H1 (cell line): ENCODE measurements around the gene GPR141.

ENCODE experiments used
- CBX8 ChIP-seq: fragments of 300-800, 300-1000 bp; sonication (generic); IDR thresholded peaks from 2 replicates; pipeline ENCODE4 v1.7.1; 2016; ENCODE audit warnings: low read depth, low read length, borderline replicate concordance
- CTCF ChIP-seq, 3 experiments: IDR thresholded peaks; 1 replicate in 2 of 3; 2 replicates in 1 of 3; pipeline versions ENCODE4 v1.5.1 to v1.6.1; 2011; ENCODE audit warnings: low read length in 3 of 3, mild to moderate bottlenecking in 3 of 3, inconsistent platforms in 2 of 3, low read depth in 1 of 3, moderate library complexity in 1 of 3; ENCODE audit not compliant: insufficient read depth in 1 of 3; ENCODE audit errors: control extremely low read depth in 1 of 3
- POLR2A ChIP-seq, 2 experiments: IDR thresholded peaks; 1 replicate in 1 of 2; 2 replicates in 1 of 2; pipeline ENCODE4 v1.6.1; 2011; ENCODE audit warnings: low read depth in 2 of 2, low read length in 2 of 2, mild to moderate bottlenecking in 2 of 2; ENCODE audit errors: control extremely low read depth in 1 of 2
- SUZ12 ChIP-seq: fragments of 200-600 bp; sonication (generic); IDR thresholded peaks from 2 replicates; pipeline ENCODE4 v1.6.1; 2012; ENCODE audit warnings: mild to moderate bottlenecking, inconsistent platforms, low read length, moderate library complexity, mixed read lengths
- YY1 ChIP-seq: IDR thresholded peaks from 2 replicates; pipeline ENCODE4 v1.6.1; 2011; ENCODE audit warnings: low read depth, mild to moderate bottlenecking, low read length
- TF ChIP-seq, protein P1 (sequence below): IDR thresholded peaks from 2 replicates; pipeline ENCODE4 v1.6.1; 2012; ENCODE audit warnings: inconsistent platforms

DNA sequence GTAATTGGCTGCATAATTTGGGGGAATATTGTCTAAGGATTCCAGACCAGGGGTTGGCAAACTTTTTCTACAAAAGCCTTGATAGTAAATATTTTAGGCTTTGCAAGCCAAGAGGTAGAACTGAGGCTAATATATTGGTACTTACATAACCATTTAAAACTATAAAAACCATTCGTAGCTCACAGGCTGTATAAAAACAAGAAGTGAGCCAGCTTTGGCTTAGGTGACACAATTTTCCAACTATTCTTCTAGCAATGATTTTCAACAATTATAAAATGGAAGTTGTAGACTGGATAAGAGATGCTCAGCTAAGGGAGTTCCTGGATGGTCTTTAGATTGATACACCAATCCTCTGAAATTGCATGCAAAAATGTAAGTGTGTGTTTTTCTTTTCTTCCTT is 1.4 kb downstream of the GPR141 start:
- TF ChIP-seq SUZ12: no peak
- TF ChIP-seq YY1: no peak
- TF ChIP-seq CTCF (IDR thresholded peaks at IDR 0.05; ENCODE audit: control extremely low read depth in 1 of 3, insufficient read depth in 1 of 3, low read depth in 1 of 3, low read length in 3 of 3): no peak
- TF ChIP-seq, protein P1, sequence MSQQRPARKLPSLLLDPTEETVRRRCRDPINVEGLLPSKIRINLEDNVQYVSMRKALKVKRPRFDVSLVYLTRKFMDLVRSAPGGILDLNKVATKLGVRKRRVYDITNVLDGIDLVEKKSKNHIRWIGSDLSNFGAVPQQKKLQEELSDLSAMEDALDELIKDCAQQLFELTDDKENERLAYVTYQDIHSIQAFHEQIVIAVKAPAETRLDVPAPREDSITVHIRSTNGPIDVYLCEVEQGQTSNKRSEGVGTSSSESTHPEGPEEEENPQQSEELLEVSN: no peak
- no peak for TF ChIP-seq POLR2A (IDR thresholded peaks at IDR 0.05; ENCODE audit: control extremely low read depth in 1 of 2, low read depth in 2 of 2, low read length in 2 of 2)
- TF ChIP-seq CBX8: no peak
